Measurements from ENCODE around the gene ARHGAP26.

Gene ARHGAP26

DNA sequence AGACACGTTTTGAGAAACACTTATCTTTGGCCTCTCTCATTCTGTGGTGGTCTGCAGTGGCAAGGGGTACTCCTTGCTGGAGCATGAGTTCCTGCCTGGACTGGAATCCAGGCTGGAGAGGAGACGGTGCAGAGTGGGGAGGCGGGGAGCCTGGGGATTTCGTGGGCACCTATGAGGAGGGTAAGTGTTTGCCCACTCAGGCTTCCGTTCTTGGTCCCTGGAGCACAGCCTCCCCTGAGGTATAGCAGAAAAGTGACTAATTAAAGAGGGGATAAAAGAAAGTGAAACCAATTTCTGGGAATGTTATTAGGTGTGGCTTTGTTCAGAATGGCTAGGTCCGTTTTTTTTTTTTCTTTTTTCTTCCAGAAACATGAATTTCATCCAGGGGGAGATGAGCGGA, 90.8 kb downstream of the ARHGAP26 start:
- no peak for DNase-seq (ENCODE audit: low read depth)
- TF ChIP-seq, protein P1, sequence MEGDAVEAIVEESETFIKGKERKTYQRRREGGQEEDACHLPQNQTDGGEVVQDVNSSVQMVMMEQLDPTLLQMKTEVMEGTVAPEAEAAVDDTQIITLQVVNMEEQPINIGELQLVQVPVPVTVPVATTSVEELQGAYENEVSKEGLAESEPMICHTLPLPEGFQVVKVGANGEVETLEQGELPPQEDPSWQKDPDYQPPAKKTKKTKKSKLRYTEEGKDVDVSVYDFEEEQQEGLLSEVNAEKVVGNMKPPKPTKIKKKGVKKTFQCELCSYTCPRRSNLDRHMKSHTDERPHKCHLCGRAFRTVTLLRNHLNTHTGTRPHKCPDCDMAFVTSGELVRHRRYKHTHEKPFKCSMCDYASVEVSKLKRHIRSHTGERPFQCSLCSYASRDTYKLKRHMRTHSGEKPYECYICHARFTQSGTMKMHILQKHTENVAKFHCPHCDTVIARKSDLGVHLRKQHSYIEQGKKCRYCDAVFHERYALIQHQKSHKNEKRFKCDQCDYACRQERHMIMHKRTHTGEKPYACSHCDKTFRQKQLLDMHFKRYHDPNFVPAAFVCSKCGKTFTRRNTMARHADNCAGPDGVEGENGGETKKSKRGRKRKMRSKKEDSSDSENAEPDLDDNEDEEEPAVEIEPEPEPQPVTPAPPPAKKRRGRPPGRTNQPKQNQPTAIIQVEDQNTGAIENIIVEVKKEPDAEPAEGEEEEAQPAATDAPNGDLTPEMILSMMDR (IDR thresholded peaks at IDR 0.05; ENCODE audit: insufficient read depth, low read depth, low read length, missing control alignments) = no peak
- no peak overlapping the region for H3K4me3 ChIP-seq (ENCODE audit: low read depth, low read length)

DNA sequence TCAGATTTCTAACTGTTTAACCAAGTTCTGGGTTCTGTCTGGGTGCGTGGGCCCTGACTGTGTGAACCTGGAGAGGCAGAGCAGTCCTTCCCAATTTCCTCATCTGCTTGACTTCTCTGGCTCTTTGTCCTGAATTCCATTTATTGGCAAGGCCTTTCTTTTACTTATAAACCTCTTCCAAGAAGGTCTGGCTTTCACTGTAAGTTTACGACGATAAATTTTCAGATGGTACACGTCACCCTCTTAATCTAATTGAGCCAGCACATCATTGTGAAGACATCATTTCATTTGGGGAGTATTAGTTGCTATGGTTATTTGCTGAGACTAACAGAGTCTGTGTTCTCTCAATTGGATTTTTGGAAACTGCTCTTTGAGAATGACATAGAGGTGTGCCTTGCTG, 92.4 kb downstream of the ARHGAP26 start:
- DNase-seq (ENCODE audit: low read depth) = no peak
- H3K4me3 ChIP-seq (ENCODE audit: low read depth, low read length) = no peak overlapping the region
- TF ChIP-seq, protein P1 (IDR thresholded peaks at IDR 0.05; ENCODE audit: insufficient read depth, low read depth, low read length, missing control alignments) = no peak

DNA sequence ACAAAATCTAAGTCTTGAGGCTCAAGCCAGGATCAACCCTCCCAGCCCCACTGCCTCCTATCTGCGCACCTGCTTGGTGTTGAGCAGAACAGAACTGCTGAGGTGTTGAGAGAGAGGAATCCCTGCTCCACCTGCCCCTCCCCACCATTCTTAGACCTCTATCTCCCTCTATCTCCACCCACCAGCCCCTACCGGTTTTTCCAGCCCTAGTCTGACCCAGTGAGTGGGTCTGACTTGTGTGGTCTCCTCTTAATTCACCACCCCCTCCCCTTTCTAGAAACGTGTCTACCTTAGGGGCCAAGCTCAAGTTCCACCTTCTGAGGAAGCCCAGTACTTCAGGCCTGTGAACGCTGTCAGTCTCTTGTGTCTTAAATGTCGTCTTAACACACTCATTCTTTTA, 93.7 kb downstream of the ARHGAP26 start:
- no peak overlapping the region for H3K4me3 ChIP-seq (ENCODE audit: low read depth, low read length)
- TF ChIP-seq, protein P1 (IDR thresholded peaks at IDR 0.05; ENCODE audit: insufficient read depth, low read depth, low read length, missing control alignments) = no peak
- DNase-seq (ENCODE audit: low read depth) = no peak

DNA sequence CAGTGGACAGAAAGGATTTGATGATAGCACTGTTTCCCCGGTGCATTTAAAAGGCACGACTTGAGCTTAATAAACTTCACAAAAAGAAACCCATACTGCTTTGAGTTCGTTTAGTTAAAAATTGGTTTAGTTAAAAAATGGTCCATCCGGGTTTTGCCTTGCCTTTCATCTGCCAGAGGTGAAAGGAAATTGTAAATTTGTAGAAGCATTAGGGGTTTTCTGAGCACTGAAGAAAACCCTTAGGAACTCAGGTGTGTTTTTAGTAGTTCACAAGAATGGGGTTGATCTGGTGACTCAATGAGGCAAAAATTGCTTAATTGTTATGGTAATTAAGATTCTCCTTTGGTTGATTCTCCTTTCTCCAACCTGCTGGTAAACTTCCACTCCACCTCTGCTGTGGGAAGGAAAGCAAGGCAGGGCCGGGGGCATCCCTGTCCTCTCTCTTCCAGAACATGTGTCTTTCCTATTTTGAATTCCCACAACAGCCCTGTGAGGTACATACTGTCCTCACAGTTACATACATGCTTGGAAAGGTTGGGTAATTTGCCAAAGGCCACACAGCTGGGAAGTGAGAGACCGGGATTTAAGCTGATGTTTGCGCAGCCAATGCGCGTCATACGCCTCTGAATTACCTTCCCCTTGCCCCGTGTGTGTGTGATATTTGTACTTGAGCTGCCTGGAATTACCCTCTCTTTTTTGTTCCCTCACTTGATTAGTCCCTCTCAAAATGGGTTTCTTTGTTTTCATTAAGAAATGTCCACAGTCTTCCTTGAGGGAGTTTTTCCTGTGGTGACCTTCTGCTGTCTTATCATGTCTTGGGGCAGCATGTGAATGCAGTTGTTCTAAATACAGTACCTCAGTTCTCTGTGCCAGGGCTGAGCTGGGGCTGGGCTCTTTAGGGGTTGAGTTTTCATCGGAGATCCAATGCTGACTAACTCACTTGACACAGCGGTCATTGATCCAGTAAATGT, 94.4 kb downstream of the ARHGAP26 start:
- no peak overlapping the region for H3K4me3 ChIP-seq (ENCODE audit: low read depth, low read length)
- TF ChIP-seq, protein P1 (IDR thresholded peaks at IDR 0.05; ENCODE audit: insufficient read depth, low read depth, low read length, missing control alignments) = no peak
- DNase-seq (ENCODE audit: low read depth) = no peak

DNA sequence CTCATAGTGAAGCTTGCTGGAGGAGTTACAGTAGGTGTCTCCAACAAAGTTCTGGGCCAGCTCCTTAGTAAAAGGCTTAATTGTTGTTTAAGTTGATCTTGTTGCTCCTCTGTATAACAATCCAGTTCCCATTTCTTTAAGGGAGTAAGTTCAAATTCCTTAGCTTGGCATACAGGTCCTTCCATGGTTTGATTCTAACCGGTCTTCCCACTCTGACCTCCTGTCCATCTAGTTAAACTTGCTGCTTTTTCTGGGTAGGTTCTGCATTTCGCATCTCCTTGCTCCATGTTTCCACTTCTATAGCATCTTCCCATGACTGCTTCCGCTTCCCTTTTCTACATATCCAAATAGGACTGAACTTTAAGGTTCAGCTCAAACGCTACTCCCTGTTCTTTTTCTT, 95.5 kb downstream of the ARHGAP26 start:
- no peak for DNase-seq (ENCODE audit: low read depth)
- TF ChIP-seq, protein P1 (IDR thresholded peaks at IDR 0.05; ENCODE audit: insufficient read depth, low read depth, low read length, missing control alignments) = no peak
- no peak overlapping the region for H3K4me3 ChIP-seq (ENCODE audit: low read depth, low read length)

DNA sequence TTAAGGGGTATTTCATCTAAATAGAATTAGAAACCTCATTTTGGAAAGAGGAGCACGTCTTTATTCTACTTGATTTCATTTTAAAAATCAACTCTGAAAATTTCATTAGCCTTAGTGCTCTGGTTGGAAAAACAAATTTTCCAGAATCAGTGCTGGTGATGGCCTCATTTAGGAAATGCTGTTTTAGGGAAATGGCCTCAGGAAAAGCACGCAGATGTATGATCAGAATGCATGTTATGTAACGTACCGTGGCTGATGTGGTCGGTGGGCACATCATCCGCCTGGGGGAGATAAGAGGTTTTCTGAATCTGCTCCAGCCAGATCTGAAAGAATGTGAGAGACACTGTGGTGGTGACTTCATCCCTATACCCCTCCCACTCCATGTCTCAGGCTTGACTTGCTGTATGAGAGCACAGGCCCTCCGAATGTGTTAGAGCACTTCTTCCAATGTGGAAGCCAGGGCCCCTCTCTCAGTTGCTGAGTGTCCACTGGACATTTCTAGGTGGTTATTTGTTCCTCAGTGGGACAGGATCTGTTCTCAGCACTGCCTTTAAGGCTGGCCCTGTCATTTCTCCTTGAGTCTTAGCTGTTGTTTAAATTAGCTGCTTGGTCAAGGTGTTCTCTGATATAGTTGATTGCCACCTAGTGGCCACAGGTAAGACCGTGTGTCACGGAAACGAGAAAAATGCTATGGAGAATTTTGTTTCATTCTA, 96.5 kb downstream of the ARHGAP26 start:
- H3K4me3 ChIP-seq (ENCODE audit: low read depth, low read length) = no peak overlapping the region
- TF ChIP-seq, protein P1 (IDR thresholded peaks at IDR 0.05; ENCODE audit: insufficient read depth, low read depth, low read length, missing control alignments) = peak; percentile 72
- DNase-seq (ENCODE audit: low read depth) = peak; percentile 72
